ENCODE data around the gene TMEM131L. TPM values are rescaled to one million over a fixed set of nuclear protein-coding genes. Genes with fewer than 3 reads are reported as not detected.

TMEM131L gene
- polyA plus RNA-seq, 1 donor (not counting 4 experiments of a cell fraction or from before 2014, with no cell fraction given), result 10.3 TPM

GRCh38 chr4:153655002-153655541 is 188.9 kb downstream of the TMEM131L start:
- no peaks in the 10 kb centered on the region for H4K20me1 ChIP-seq (ENCODE audit: control insufficient read depth, extremely low read depth, insufficient read depth, low read length)
- H3K36me3 ChIP-seq (ENCODE audit: control insufficient read depth in 2 of 2, extremely low read depth in 1 of 2, insufficient read depth in 2 of 2, low read length in 2 of 2), result no peaks in the 10 kb centered on the region
- no peaks in the 10 kb centered on the region for H3K9me1 ChIP-seq (ENCODE audit: control insufficient read depth, extremely low read depth, insufficient read depth, low read length)
- H3K4me3 ChIP-seq (ENCODE audit: control insufficient read depth in 2 of 3, extremely low read depth in 1 of 3, insufficient read depth in 2 of 3, low read depth in 1 of 3, low read length in 3 of 3), result no peak overlapping the region
- FAIRE-seq (peak; percentile 34), DNase-seq (ENCODE audit: low read depth, low spot score) (no peak)
- dilution Hi-C loops (cut with MboI; ENCODE audit: extremely low pct_ligation_motif_present, low sequenced_read_pairs), result no loop called here
- no peak overlapping the region for H2AFZ ChIP-seq (ENCODE audit: control insufficient read depth, low read length)
- no peaks in the 10 kb centered on the region for H3K9me3 ChIP-seq (ENCODE audit: control insufficient read depth, low read depth, low read length)
- no peak overlapping the region for H3K9ac ChIP-seq (ENCODE audit: control insufficient read depth, extremely low read depth, insufficient read depth, low read length)
- H3K4me2 ChIP-seq (ENCODE audit: control insufficient read depth, extremely low read depth, insufficient read depth, low read depth, low read length), result no peak overlapping the region
- H3K27me3 ChIP-seq (ENCODE audit: control insufficient read depth, extremely low read depth, insufficient read depth, low read length), result no peaks in the 10 kb centered on the region
- no peak overlapping the region for H3K27ac ChIP-seq (ENCODE audit: control insufficient read depth, insufficient read depth, low read length)
- no peaks in the 10 kb centered on the region for H3K79me2 ChIP-seq (ENCODE audit: control insufficient read depth, insufficient read depth, low read length)
- TF ChIP-seq, protein P1, sequence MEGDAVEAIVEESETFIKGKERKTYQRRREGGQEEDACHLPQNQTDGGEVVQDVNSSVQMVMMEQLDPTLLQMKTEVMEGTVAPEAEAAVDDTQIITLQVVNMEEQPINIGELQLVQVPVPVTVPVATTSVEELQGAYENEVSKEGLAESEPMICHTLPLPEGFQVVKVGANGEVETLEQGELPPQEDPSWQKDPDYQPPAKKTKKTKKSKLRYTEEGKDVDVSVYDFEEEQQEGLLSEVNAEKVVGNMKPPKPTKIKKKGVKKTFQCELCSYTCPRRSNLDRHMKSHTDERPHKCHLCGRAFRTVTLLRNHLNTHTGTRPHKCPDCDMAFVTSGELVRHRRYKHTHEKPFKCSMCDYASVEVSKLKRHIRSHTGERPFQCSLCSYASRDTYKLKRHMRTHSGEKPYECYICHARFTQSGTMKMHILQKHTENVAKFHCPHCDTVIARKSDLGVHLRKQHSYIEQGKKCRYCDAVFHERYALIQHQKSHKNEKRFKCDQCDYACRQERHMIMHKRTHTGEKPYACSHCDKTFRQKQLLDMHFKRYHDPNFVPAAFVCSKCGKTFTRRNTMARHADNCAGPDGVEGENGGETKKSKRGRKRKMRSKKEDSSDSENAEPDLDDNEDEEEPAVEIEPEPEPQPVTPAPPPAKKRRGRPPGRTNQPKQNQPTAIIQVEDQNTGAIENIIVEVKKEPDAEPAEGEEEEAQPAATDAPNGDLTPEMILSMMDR (optimal IDR thresholded peaks at IDR 0.05 in 1 of 3, IDR thresholded peaks at IDR 0.05 in 1 of 3, conservative IDR thresholded peaks at IDR 0.05 in 1 of 3; ENCODE audit: extremely low read depth in 1 of 3, insufficient read depth in 2 of 3, low read length in 3 of 3), result no peak
- TF ChIP-seq EZH2 (IDR thresholded peaks at IDR 0.05; ENCODE audit: low read length), result no peak
- peaks cover 10% of the 10 kb centered on the region for H3K4me1 ChIP-seq (ENCODE audit: control insufficient read depth, extremely low read depth, insufficient read depth, low read length)

GRCh38 chr4:153655928-153656327 is 189.8 kb downstream of the TMEM131L start:
- dilution Hi-C loops (cut with MboI; ENCODE audit: extremely low pct_ligation_motif_present, low sequenced_read_pairs), result no loop called here
- H3K4me3 ChIP-seq (ENCODE audit: control insufficient read depth in 2 of 3, extremely low read depth in 1 of 3, insufficient read depth in 2 of 3, low read depth in 1 of 3, low read length in 3 of 3), result no peak overlapping the region
- H3K4me1 ChIP-seq (ENCODE audit: control insufficient read depth, extremely low read depth, insufficient read depth, low read length), result peaks cover 10% of the 10 kb centered on the region
- no peaks in the 10 kb centered on the region for H3K36me3 ChIP-seq (ENCODE audit: control insufficient read depth in 2 of 2, extremely low read depth in 1 of 2, insufficient read depth in 2 of 2, low read length in 2 of 2)
- no peaks in the 10 kb centered on the region for H3K9me3 ChIP-seq (ENCODE audit: control insufficient read depth, low read depth, low read length)
- no peak overlapping the region for H3K9ac ChIP-seq (ENCODE audit: control insufficient read depth, extremely low read depth, insufficient read depth, low read length)
- no peak overlapping the region for H2AFZ ChIP-seq (ENCODE audit: control insufficient read depth, low read length)
- TF ChIP-seq, protein P1 (optimal IDR thresholded peaks at IDR 0.05 in 1 of 3, IDR thresholded peaks at IDR 0.05 in 1 of 3, conservative IDR thresholded peaks at IDR 0.05 in 1 of 3; ENCODE audit: extremely low read depth in 1 of 3, insufficient read depth in 2 of 3, low read length in 3 of 3), result no peak
- no peak overlapping the region for H3K27ac ChIP-seq (ENCODE audit: control insufficient read depth, insufficient read depth, low read length)
- H4K20me1 ChIP-seq (ENCODE audit: control insufficient read depth, extremely low read depth, insufficient read depth, low read length), result no peaks in the 10 kb centered on the region
- no peaks in the 10 kb centered on the region for H3K9me1 ChIP-seq (ENCODE audit: control insufficient read depth, extremely low read depth, insufficient read depth, low read length)
- no peaks in the 10 kb centered on the region for H3K79me2 ChIP-seq (ENCODE audit: control insufficient read depth, insufficient read depth, low read length)
- no peaks in the 10 kb centered on the region for H3K27me3 ChIP-seq (ENCODE audit: control insufficient read depth, extremely low read depth, insufficient read depth, low read length)
- no peak overlapping the region for H3K4me2 ChIP-seq (ENCODE audit: control insufficient read depth, extremely low read depth, insufficient read depth, low read depth, low read length)
- FAIRE-seq (no peak), DNase-seq (ENCODE audit: low read depth, low spot score) (no peak)

Measured in keratinocyte (primary cell).